Measurements from ENCODE around the gene ANKRD11. TPM values are rescaled to one million over a fixed set of nuclear protein-coding genes. Genes with fewer than 3 reads are reported as not detected.

Gene ANKRD11
- total and polyA plus RNA-seq, 3 experiments from 2014 or later = 39.8 to 150 (median 130) TPM

GRCh38 chr16:89400740-89401139 lies 89.6 kb downstream of the ANKRD11 start:
- peak overlapping the region in 2 of 8 donors; percentile 42 to 66 for H3K27ac Mint-ChIP-seq
- DNase-seq = no peak
- no peak overlapping the region for H3K4me3 Mint-ChIP-seq
- Histone ChIP-seq H3K36me3 (ENCODE audit: insufficient read depth, low read length) (peaks cover under 1% of the 10 kb centered on the region), H3K4me1 (ENCODE audit: insufficient read depth, low read length) (peaks cover 66% of the 10 kb centered on the region), H3K4me3 (ENCODE audit: low read length) (no peak overlapping the region), H3K27ac (ENCODE audit: low read depth, low read length) (no peak overlapping the region), H3K27me3 (ENCODE audit: insufficient read depth, low read length, poor library complexity, severe bottlenecking) (no peaks in the 10 kb centered on the region), H3K9me3 (ENCODE audit: low read length) (no peaks in the 10 kb centered on the region)
- peaks cover 59 to 87% (median 67%) of the 10 kb centered on the region in 3 donors for H3K4me1 Mint-ChIP-seq
- peaks cover 0 to 26% (median 2%) of the 10 kb centered on the region in 3 donors for H3K36me3 Mint-ChIP-seq
- ChIA-PET CTCF (no interaction called here), POLR2A (no interaction called here)
- H3K27me3 Mint-ChIP-seq = no peaks in the 10 kb centered on the region
- H3K9me3 Mint-ChIP-seq = no peaks in the 10 kb centered on the region

GRCh38 chr16:89398924-89399323 lies 91.4 kb downstream of the ANKRD11 start:
- H3K27me3 Mint-ChIP-seq = no peaks in the 10 kb centered on the region
- ChIA-PET POLR2A (interaction anchor here (0.6 kb wide), 1 partner anchor 88 kb away, joined by 4 read pairs; no protein-coding TSS in a partner anchor), CTCF (no interaction called here)
- H3K9me3 ChIP-seq (ENCODE audit: low read length) = no peaks in the 10 kb centered on the region
- DNase-seq = no peak
- H3K36me3 ChIP-seq (ENCODE audit: insufficient read depth, low read length) = peaks cover 9% of the 10 kb centered on the region
- H3K27me3 ChIP-seq (ENCODE audit: insufficient read depth, low read length, poor library complexity, severe bottlenecking) = no peaks in the 10 kb centered on the region
- peaks cover 59 to 85% (median 66%) of the 10 kb centered on the region in 3 donors for H3K4me1 Mint-ChIP-seq
- no peak overlapping the region for H3K27ac ChIP-seq (ENCODE audit: low read depth, low read length)
- H3K4me3 Mint-ChIP-seq = peak overlapping the region in 5 of 7 donors; percentile 16 to 66 (median 29)
- H3K4me3 ChIP-seq (ENCODE audit: low read length) = no peak overlapping the region
- peaks cover 64% of the 10 kb centered on the region for H3K4me1 ChIP-seq (ENCODE audit: insufficient read depth, low read length)
- peaks cover 0 to 37% (median 2%) of the 10 kb centered on the region in 3 donors for H3K36me3 Mint-ChIP-seq
- peak overlapping the region; percentile 55 to 98 (median 78) for H3K27ac Mint-ChIP-seq
- H3K9me3 Mint-ChIP-seq = no peaks in the 10 kb centered on the region

- H3K27ac ChIP-seq (ENCODE audit: low read depth, low read length) = no peak overlapping the region
- peaks cover 59 to 84% (median 67%) of the 10 kb centered on the region in 3 donors for H3K4me1 Mint-ChIP-seq
- peak overlapping the region in 1 of 7 donors; percentile 32 for H3K4me3 Mint-ChIP-seq
- no peaks in the 10 kb centered on the region for H3K9me3 Mint-ChIP-seq
- peaks cover 9% of the 10 kb centered on the region for H3K36me3 ChIP-seq (ENCODE audit: insufficient read depth, low read length)
- H3K9me3 ChIP-seq (ENCODE audit: low read length) = no peaks in the 10 kb centered on the region
- peak overlapping the region in 1 of 8 donors; percentile 34 for H3K27ac Mint-ChIP-seq
- H3K4me3 ChIP-seq (ENCODE audit: low read length) = no peak overlapping the region
- no peak for DNase-seq
- no peaks in the 10 kb centered on the region for H3K27me3 Mint-ChIP-seq
- peaks cover 0 to 45% (median 2%) of the 10 kb centered on the region in 3 donors for H3K36me3 Mint-ChIP-seq
- POLR2A ChIA-PET = no interaction called here
- CTCF ChIA-PET = interaction anchor here (1.1 kb wide), 1 partner anchor 11 kb away, joined by 3 read pairs; no protein-coding TSS in a partner anchor
- peaks cover 60% of the 10 kb centered on the region for H3K4me1 ChIP-seq (ENCODE audit: insufficient read depth, low read length)
- H3K27me3 ChIP-seq (ENCODE audit: insufficient read depth, low read length, poor library complexity, severe bottlenecking) = no peaks in the 10 kb centered on the region
Measured at GRCh38 chr16:89397331-89397861, 93.0 kb downstream of the ANKRD11 start.

- Mint-ChIP-seq H3K4me1 (peaks cover 60 to 83% (median 65%) of the 10 kb centered on the region in 3 donors), H3K4me3 (no peak overlapping the region), H3K36me3 (peaks cover 0 to 50% (median 0%) of the 10 kb centered on the region in 3 donors), H3K27me3 (no peaks in the 10 kb centered on the region), H3K9me3 (no peaks in the 10 kb centered on the region), H3K27ac (peak overlapping the region in 3 of 8 donors; percentile 12 to 58 (median 33))
- Histone ChIP-seq H3K27me3 (ENCODE audit: insufficient read depth, low read length, poor library complexity, severe bottlenecking) (no peaks in the 10 kb centered on the region), H3K4me1 (ENCODE audit: insufficient read depth, low read length) (peaks cover 55% of the 10 kb centered on the region), H3K9me3 (ENCODE audit: low read length) (no peaks in the 10 kb centered on the region), H3K27ac (ENCODE audit: low read depth, low read length) (no peak overlapping the region), H3K4me3 (ENCODE audit: low read length) (no peak overlapping the region), H3K36me3 (ENCODE audit: insufficient read depth, low read length) (peaks cover 9% of the 10 kb centered on the region)
- no peak for DNase-seq
- POLR2A ChIA-PET = interaction anchor here (0.5 kb wide), 1 partner anchor 390 kb away, joined by 6 read pairs; no protein-coding TSS in a partner anchor
- CTCF ChIA-PET = no interaction called here
Measured at GRCh38 chr16:89396156-89396555, 94.2 kb downstream of the ANKRD11 start.

GRCh38 chr16:89395150-89396142 lies 94.9 kb downstream of the ANKRD11 start:
- Mint-ChIP-seq H3K4me3 (peak overlapping the region in 1 of 7 donors; percentile 44), H3K4me1 (peaks cover 58 to 81% (median 64%) of the 10 kb centered on the region in 3 donors), H3K36me3 (peaks cover 0 to 52% (median 0%) of the 10 kb centered on the region in 3 donors), H3K9me3 (no peaks in the 10 kb centered on the region), H3K27ac (peak overlapping the region in 6 of 8 donors; percentile 32 to 72 (median 55)), H3K27me3 (no peaks in the 10 kb centered on the region)
- no peak for DNase-seq
- Histone ChIP-seq H3K27me3 (ENCODE audit: insufficient read depth, low read length, poor library complexity, severe bottlenecking) (no peaks in the 10 kb centered on the region), H3K4me1 (ENCODE audit: insufficient read depth, low read length) (peaks cover 55% of the 10 kb centered on the region), H3K27ac (ENCODE audit: low read depth, low read length) (no peak overlapping the region), H3K4me3 (ENCODE audit: low read length) (no peak overlapping the region), H3K9me3 (ENCODE audit: low read length) (no peaks in the 10 kb centered on the region), H3K36me3 (ENCODE audit: insufficient read depth, low read length) (peaks cover 9% of the 10 kb centered on the region)
- ChIA-PET POLR2A (interaction anchor here (0.5 kb wide), 1 partner anchor 391 kb away, joined by 6 read pairs; no protein-coding TSS in a partner anchor), CTCF (interaction anchor here (0.6 to 1.8 kb wide), 2 partner anchors 14 to 82 kb away, joined by 3 read pairs; no protein-coding TSS in a partner anchor)

GRCh38 chr16:89393738-89394406 lies 96.5 kb downstream of the ANKRD11 start:
- Histone ChIP-seq H3K27ac (ENCODE audit: low read depth, low read length) (no peak overlapping the region), H3K9me3 (ENCODE audit: low read length) (no peaks in the 10 kb centered on the region), H3K4me1 (ENCODE audit: insufficient read depth, low read length) (peaks cover 54% of the 10 kb centered on the region), H3K36me3 (ENCODE audit: insufficient read depth, low read length) (peaks cover 9% of the 10 kb centered on the region), H3K27me3 (ENCODE audit: insufficient read depth, low read length, poor library complexity, severe bottlenecking) (no peaks in the 10 kb centered on the region), H3K4me3 (ENCODE audit: low read length) (no peak overlapping the region)
- Mint-ChIP-seq H3K36me3 (peaks cover 4 to 55% (median 5%) of the 10 kb centered on the region in 3 donors), H3K27ac (peak overlapping the region in 4 of 8 donors; percentile 22 to 65 (median 46)), H3K4me3 (no peak overlapping the region), H3K9me3 (peaks cover 0 to 1% (median 0%) of the 10 kb centered on the region in 5 donors), H3K4me1 (peaks cover 60 to 84% (median 69%) of the 10 kb centered on the region in 3 donors), H3K27me3 (no peaks in the 10 kb centered on the region)
- ChIA-PET CTCF (interaction anchor here (1.2 to 1.8 kb wide), 2 partner anchors 56 to 80 kb away, joined by 3 read pairs; no protein-coding TSS in a partner anchor), POLR2A (no interaction called here)
- DNase-seq = no peak

- Histone ChIP-seq H3K27me3 (ENCODE audit: insufficient read depth, low read length, poor library complexity, severe bottlenecking) (no peaks in the 10 kb centered on the region), H3K27ac (ENCODE audit: low read depth, low read length) (no peak overlapping the region), H3K9me3 (ENCODE audit: low read length) (no peaks in the 10 kb centered on the region), H3K4me1 (ENCODE audit: insufficient read depth, low read length) (peaks cover 56% of the 10 kb centered on the region), H3K36me3 (ENCODE audit: insufficient read depth, low read length) (peaks cover 9% of the 10 kb centered on the region), H3K4me3 (ENCODE audit: low read length) (no peak overlapping the region)
- no peak for DNase-seq
- peaks cover 4 to 52% (median 5%) of the 10 kb centered on the region in 3 donors for H3K36me3 Mint-ChIP-seq
- H3K4me1 Mint-ChIP-seq = peaks cover 63 to 84% (median 70%) of the 10 kb centered on the region in 3 donors
- ChIA-PET CTCF (interaction anchor here (1.2 to 1.8 kb wide), 2 partner anchors 57 to 79 kb away, joined by 3 read pairs; no protein-coding TSS in a partner anchor), POLR2A (interaction anchor here (0.6 kb wide), 1 partner anchor 156 kb away, joined by 3 read pairs; no protein-coding TSS in a partner anchor)
- H3K27me3 Mint-ChIP-seq = no peaks in the 10 kb centered on the region
- H3K4me3 Mint-ChIP-seq = no peak overlapping the region
- H3K9me3 Mint-ChIP-seq = peaks cover 0 to 1% (median 0%) of the 10 kb centered on the region in 5 donors
- peak overlapping the region in 6 of 8 donors; percentile 32 to 83 (median 74) for H3K27ac Mint-ChIP-seq
Measured at GRCh38 chr16:89392881-89393737, 97.3 kb downstream of the ANKRD11 start.
